Skeletal muscle satellite cell (primary cell): ENCODE results near the gene NLRX1.
"Not testable (repeated sequence)": the region's sequence is repeated elsewhere in the genome, so short reads cannot be mapped to it uniquely, and the experiment has no call there.

ENCODE experiments used
- H3K27me3 ChIP-seq: 2 replicates; pipeline ENCODE4 v1.7.0; 2013; ENCODE audit warnings: low read length; ENCODE audit not compliant: control insufficient read depth, insufficient read depth
- H3K36me3 ChIP-seq: 2 replicates; pipeline ENCODE4 v1.7.0; 2013; ENCODE audit warnings: mild to moderate bottlenecking, control low read depth, low read length; ENCODE audit not compliant: insufficient read depth
- H3K4me1 ChIP-seq: 2 replicates; pipeline ENCODE4 v1.7.0; 2013; ENCODE audit warnings: low read length; ENCODE audit not compliant: control insufficient read depth, insufficient read depth
- H3K4me2 ChIP-seq: 2 replicates; pipeline ENCODE4 v1.7.0; 2013; ENCODE audit warnings: mild to moderate bottlenecking, low read length
- H3K4me3 ChIP-seq: 2 replicates; pipeline ENCODE4 v1.7.0; 2013; ENCODE audit warnings: low read length
- H3K9ac ChIP-seq: 2 replicates; pipeline ENCODE4 v1.7.0; 2013; ENCODE audit warnings: mild to moderate bottlenecking, low read depth, low read length, moderate library complexity
- H3K9me3 ChIP-seq: replicated peaks from 2 replicates; pipeline ENCODE4 v1.7.0; 2013; ENCODE audit warnings: mild to moderate bottlenecking, control low read depth, low read length

NLRX1 gene

DNA sequence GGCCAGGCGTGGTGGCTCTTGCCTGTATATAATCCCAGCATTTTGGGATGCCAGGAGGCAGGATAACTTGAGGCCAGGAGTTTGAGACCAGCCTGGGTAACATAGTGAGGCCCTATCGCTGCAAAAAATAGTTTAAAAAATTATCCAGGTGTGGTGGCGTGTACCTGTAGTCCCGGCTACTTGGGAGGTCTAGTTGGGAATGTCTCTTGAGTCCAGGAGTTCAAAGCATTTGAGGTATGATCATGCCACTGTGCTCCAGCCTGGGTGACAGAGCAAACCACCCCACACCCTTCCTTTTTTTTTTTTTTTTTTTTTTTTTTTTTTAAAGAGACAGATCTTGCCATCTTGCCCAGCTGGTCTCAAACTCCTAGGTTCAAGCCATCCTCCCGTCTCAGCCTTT lies 54.4 kb downstream of the NLRX1 start:
- Histone ChIP-seq H3K9ac (no peak overlapping the region), H3K4me3 (no peak overlapping the region), H3K36me3 (no peaks in the 10 kb centered on the region), H3K9me3 (no peaks in the 10 kb centered on the region), H3K4me2 (no peak overlapping the region), H3K27me3 (no peaks in the 10 kb centered on the region), H3K4me1 (peaks cover 31% of the 10 kb centered on the region)

DNA sequence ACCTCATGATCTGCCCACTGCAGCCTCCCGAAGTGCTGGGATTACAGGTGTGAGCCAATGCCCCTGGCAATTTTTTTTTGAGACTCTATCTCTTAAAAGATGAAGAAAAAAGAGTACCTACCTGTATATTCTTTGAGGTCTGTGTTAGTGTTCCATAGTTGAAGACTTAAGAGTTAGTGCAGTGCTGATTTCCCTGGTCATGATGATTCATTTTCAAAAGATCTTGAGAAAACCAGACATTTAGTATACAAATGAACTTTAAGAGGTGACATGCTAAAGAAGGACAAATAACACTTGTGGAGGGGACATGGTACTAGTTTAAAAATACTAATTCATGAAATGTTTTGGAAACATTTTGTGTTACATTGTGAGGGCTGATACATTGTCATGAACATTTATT lies 55.3 kb downstream of the NLRX1 start:
- Histone ChIP-seq H3K9ac (no peak overlapping the region), H3K36me3 (no peaks in the 10 kb centered on the region), H3K4me3 (no peak overlapping the region), H3K4me2 (no peak overlapping the region), H3K27me3 (no peaks in the 10 kb centered on the region), H3K9me3 (no peaks in the 10 kb centered on the region), H3K4me1 (peaks cover 24% of the 10 kb centered on the region)

DNA sequence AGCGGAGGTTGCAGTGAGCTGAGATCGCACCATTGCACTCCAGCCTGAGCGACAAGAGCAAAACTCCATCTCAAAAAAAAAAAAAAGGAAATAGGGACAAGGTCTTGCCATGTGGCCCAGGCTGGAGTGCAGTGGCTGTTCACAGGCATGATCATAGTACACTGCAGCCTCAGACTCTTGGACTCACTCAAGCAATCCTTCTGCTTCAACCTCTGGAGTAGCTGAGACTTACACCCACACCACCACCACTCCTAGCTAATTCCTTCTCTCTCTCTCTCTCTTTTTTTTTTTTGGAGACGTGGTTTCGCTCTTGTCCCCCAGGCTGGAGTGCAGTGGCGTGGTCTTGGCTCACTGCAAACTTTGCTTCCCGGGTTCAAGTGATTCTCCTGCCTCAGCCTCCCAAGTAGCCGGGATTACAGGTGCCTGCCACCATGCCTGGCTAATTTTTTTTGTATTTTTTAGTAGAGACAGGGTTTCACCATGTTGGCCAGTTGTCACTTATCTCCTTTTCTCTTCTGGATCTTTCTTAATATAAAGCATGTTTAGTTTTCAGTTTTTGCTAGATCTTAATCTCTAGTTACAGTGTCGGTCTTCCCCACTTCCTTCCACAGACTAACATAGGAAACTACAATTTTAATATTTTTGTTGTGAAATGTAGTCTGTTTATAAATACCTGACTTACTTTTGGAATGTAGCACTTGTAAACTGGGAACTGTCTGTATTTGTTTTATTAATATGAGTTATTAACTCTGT lies 60.2 kb downstream of the NLRX1 start:
- not testable (repeated sequence) for H3K4me3 ChIP-seq, H3K27me3 ChIP-seq, H3K4me1 ChIP-seq, H3K4me2 ChIP-seq, H3K36me3 ChIP-seq, H3K9ac ChIP-seq, H3K9me3 ChIP-seq

DNA sequence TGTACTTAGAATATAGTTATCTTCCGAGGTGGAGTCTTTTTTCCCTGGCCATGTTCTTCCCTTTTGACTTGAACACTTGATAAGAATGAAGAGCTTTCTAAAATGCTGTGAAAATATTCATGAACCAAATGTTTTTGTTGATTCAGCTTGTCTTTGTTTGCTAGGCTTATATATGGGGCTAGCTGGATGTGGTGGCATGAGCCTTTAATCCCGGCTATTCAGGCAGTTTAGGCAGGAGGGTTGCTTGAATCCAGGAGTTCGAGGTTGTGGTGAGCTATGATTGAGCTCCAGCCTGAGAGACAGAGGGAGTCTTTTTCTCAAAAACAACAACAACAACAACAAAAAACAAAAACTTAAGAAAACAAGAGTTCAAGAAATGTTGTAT lies 60.8 kb downstream of the NLRX1 start:
- Histone ChIP-seq H3K36me3 (peaks cover 4% of the 10 kb centered on the region), H3K4me1 (peaks cover 2% of the 10 kb centered on the region), H3K27me3 (no peaks in the 10 kb centered on the region), H3K4me2 (no peak overlapping the region), H3K9ac (no peak overlapping the region), H3K4me3 (no peak overlapping the region), H3K9me3 (no peaks in the 10 kb centered on the region)

DNA sequence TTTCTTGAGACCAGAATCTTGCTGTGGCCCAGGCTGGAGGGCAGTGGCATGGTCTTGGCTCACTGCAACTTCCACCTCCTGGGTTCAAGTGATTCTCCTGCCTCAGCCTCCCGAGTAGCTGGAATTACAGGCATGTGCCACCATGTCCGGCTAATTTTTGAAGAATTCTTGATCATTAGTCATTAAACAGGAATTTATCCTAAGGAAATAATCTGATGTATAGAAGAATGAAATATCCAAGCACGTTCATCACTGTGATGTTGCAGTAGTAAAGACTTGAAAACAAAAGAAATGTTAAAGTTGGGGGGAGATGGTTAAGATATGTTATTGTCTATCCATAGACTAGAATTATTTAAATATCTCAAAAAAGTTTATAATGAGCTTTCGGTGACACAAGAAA lies 61.2 kb downstream of the NLRX1 start:
- Histone ChIP-seq H3K4me1 (no peaks in the 10 kb centered on the region), H3K4me3 (no peak overlapping the region), H3K4me2 (no peak overlapping the region), H3K9ac (no peak overlapping the region), H3K9me3 (no peaks in the 10 kb centered on the region), H3K36me3 (peaks cover 4% of the 10 kb centered on the region), H3K27me3 (no peaks in the 10 kb centered on the region)
